Fibroblast of villous mesenchyme (primary cell): ENCODE data around the gene PDHA1. TPM values are rescaled to one million over a fixed set of nuclear protein-coding genes. Genes with fewer than 3 reads are reported as not detected.

Source experiments
- DNase-seq: peaks from one replicate; pipeline ENCODE4 v3.0.0-alpha.2; 2010; ENCODE audit warnings: low read depth
- H3K4me3 ChIP-seq: 2 replicates; pipeline ENCODE4 v1.5.1; 2011; ENCODE audit warnings: low read depth, mild to moderate bottlenecking, low read length
- CTCF ChIP-seq: IDR thresholded peaks from 2 replicates; pipeline ENCODE4 v1.5.1; 2012; ENCODE audit warnings: low read depth, mild to moderate bottlenecking, low read length; ENCODE audit not compliant: insufficient read depth
- total RNA-seq: library from RNA; depleted of rRNA; stranded (reverse); fragments of >200 nt; gene quantifications from 2 replicates; pipeline ENCODE4 v1.2.3, GENCODE V29; 2012

The PDHA1 gene
- total RNA-seq, 1 donor: 32.4 TPM

GRCh38 chrX:19342331-19342906 is 1.3 kb upstream of the PDHA1 start:
- TF ChIP-seq CTCF: no peak
- H3K4me3 ChIP-seq: no peak overlapping the region
- no peak for DNase-seq

- H3K4me3 ChIP-seq: peak overlapping the region; percentile 72
- DNase-seq: no peak
- TF ChIP-seq CTCF: no peak
Observed at GRCh38 chrX:19343085-19343534, 617 bp upstream of the PDHA1 start.

GRCh38 chrX:19344661-19345060 is 934 bp downstream of the PDHA1 start:
- no peak for DNase-seq
- no peak for TF ChIP-seq CTCF
- H3K4me3 ChIP-seq: peak overlapping the region; percentile 72

- DNase-seq: no peak
- TF ChIP-seq CTCF: no peak
- no peak overlapping the region for H3K4me3 ChIP-seq
Observed at GRCh38 chrX:19347916-19348315, 4.2 kb downstream of the PDHA1 start.

GRCh38 chrX:19349264-19349663 is 5.5 kb downstream of the PDHA1 start:
- TF ChIP-seq CTCF: no peak
- no peak overlapping the region for H3K4me3 ChIP-seq
- DNase-seq: no peak

GRCh38 chrX:19350941-19351384 is 7.2 kb downstream of the PDHA1 start:
- TF ChIP-seq CTCF: no peak
- DNase-seq: no peak
- no peak overlapping the region for H3K4me3 ChIP-seq

GRCh38 chrX:19354625-19355024 is 10.9 kb downstream of the PDHA1 start:
- no peak for DNase-seq
- no peak for TF ChIP-seq CTCF
- no peak overlapping the region for H3K4me3 ChIP-seq
